Small intestine (tissue), 7 donors: ENCODE data around the gene TAL1. TPM values are rescaled to one million over a fixed set of nuclear protein-coding genes. Genes with fewer than 3 reads are reported as not detected.

Experiments used
- DNase-seq, 2 donors: peaks; one replicate each; pipeline versions ENCODE4 v3.0.0 to v3.0.0-alpha.2; 2013
- FAIRE-seq: peaks from 2 replicates; lab custom pipeline; 2012; peaks lifted over from hg19 to GRCh38; lab: Jason Lieb, UNC
- H3K27ac ChIP-seq, 3 donors: one replicate each; pipeline ENCODE4 v1.5.1; 2013; ENCODE audit warnings: low read length in 2 of 3, mild to moderate bottlenecking in 2 of 3, control low read depth in 1 of 3, inconsistent platforms in 1 of 3, low read depth in 1 of 3, moderate library complexity in 1 of 3
- H3K27me3 ChIP-seq, 3 donors: one replicate each; pipeline ENCODE4 v1.6.1; 2013; ENCODE audit warnings: low read length in 3 of 3, inconsistent platforms in 1 of 3; ENCODE audit not compliant: control insufficient read depth in 3 of 3, insufficient read depth in 3 of 3
- H3K36me3 ChIP-seq, 3 donors: one replicate each; pipeline ENCODE4 v1.6.1; 2013; ENCODE audit warnings: low read length in 3 of 3, inconsistent platforms in 1 of 3, low read depth in 1 of 3, mild to moderate bottlenecking in 1 of 3, moderate library complexity in 1 of 3; ENCODE audit not compliant: control insufficient read depth in 3 of 3, insufficient read depth in 2 of 3
- H3K4me1 ChIP-seq, 3 donors: one replicate each; pipeline ENCODE4 v1.6.1; 2013; ENCODE audit warnings: low read length in 2 of 3, inconsistent platforms in 1 of 3, low read depth in 1 of 3, mild to moderate bottlenecking in 1 of 3, moderate library complexity in 1 of 3; ENCODE audit not compliant: control insufficient read depth in 3 of 3, insufficient read depth in 2 of 3
- H3K4me3 ChIP-seq, 3 donors: one replicate each; pipeline ENCODE4 v1.5.1; 2013; ENCODE audit warnings: low read length in 3 of 3, control low read depth in 1 of 3, inconsistent platforms in 1 of 3, low read depth in 1 of 3, mild to moderate bottlenecking in 1 of 3, moderate library complexity in 1 of 3
- H3K9me3 ChIP-seq, 2 donors: one replicate each; pipeline ENCODE4 v1.6.1; 2013; ENCODE audit warnings: low read depth in 1 of 2, low read length in 1 of 2; ENCODE audit not compliant: control insufficient read depth in 2 of 2, insufficient read depth in 1 of 2
- WGBS, 3 donors: extraction: QIAGEN DNeasy Blood & Tissue Kit; methylation state at CpG; one replicate each; pipeline ENCODE4 v1.1.7; 2013; 5-methylcytosine and 5-hydroxymethylcytosine counted together
- polyA plus RNA-seq, 4 donors: library from polyadenylated mRNA; stranded (reverse) in 3 of 4; unstranded in 1 of 4; fragments of 200-250 nt in 3 of 4; fragments of 120-200 nt in 1 of 4; gene quantifications; one replicate each; pipeline versions ENCODE4 v1.2.1 to v1.2.3, GENCODE V29; 2013
- donor health status: healthy with polysubstance abuse.
- donor health status: control.
- donor health status: control.
- donor health status: Bipolar disorder and iron deficiency.
- donor health status: healthy.

TAL1 gene
- polyA plus RNA-seq, 4 donors: 0.27 to 4.7 (median 0.92) TPM

DNA sequence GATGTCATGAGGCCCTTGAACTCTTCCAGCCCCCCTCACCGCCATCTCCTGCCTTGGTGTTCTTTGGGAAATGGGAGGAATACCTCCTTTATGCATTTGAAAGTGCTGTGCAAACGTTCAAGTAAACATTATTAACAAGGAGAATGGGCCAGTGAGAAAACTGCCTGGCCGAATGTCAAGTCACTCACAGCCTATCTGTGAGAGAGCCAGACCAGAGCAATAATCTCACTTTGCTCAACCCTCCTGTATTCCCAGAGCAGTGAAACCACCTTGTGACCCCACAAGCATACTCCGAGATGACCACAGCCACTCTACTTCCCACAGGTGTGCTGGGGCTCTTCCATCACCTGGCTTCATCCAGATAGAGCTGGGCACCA is 5.2 kb downstream of the TAL1 start:
- 48 to 57% (median 54%) methylated on average over 4 of the region's 4 CpGs for WGBS, 3 donors
- peaks cover 0 to 96% (median 77%) of the 10 kb centered on the region in 3 donors for H3K27me3 ChIP-seq
- no peak overlapping the region for H3K27ac ChIP-seq
- no peak for DNase-seq
- H3K4me1 ChIP-seq: peaks cover 0 to 16% (median 10%) of the 10 kb centered on the region in 3 donors
- FAIRE-seq: no peak
- no peaks in the 10 kb centered on the region for H3K36me3 ChIP-seq
- H3K9me3 ChIP-seq: no peaks in the 10 kb centered on the region
- H3K4me3 ChIP-seq: no peak overlapping the region

DNA sequence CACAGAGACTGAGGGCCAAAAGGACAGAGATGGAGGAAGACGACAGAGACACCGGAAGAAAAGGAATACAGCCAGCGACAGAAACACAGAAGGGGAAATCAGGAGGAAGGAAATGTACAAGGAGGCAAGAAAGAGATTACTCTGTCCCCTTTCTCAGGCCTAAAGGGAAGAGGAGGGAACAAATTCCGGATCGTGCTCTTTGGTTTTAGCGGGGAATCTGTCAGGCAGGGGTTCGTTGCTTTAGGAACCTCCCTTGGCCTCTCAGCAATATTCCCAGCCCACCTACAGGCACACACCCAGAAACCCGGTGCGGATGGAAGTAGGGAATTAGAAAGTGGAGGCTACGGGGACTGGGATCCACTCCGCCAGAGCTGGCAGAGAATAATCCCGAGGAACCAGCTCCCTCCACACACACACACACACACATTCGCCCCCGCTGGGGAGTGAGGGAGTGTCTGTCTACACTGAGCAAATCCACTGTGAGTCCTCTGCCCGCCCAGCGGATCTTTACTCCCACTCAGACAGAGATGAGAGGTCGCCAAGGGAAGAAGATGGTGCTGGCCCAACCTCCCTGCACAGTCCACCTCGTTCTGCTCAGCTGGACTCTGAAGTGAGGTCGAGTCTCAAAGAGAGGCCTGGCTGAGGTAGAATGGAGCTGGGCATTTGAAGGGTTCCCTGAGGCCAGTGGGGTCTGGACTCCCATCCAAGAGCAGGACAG is 5.7 kb downstream of the TAL1 start:
- H3K4me1 ChIP-seq: peaks cover 0 to 11% (median 10%) of the 10 kb centered on the region in 3 donors
- H3K9me3 ChIP-seq: no peaks in the 10 kb centered on the region
- WGBS, 3 donors: 12 to 21% (median 16%) methylated on average over 19 of the region's 19 CpGs
- H3K27ac ChIP-seq: peak overlapping the region in 1 of 3 donors; percentile 2
- H3K27me3 ChIP-seq: peaks cover 0 to 96% (median 74%) of the 10 kb centered on the region in 3 donors
- no peaks in the 10 kb centered on the region for H3K36me3 ChIP-seq
- FAIRE-seq (no peak), DNase-seq (no peak)
- H3K4me3 ChIP-seq: no peak overlapping the region

DNA sequence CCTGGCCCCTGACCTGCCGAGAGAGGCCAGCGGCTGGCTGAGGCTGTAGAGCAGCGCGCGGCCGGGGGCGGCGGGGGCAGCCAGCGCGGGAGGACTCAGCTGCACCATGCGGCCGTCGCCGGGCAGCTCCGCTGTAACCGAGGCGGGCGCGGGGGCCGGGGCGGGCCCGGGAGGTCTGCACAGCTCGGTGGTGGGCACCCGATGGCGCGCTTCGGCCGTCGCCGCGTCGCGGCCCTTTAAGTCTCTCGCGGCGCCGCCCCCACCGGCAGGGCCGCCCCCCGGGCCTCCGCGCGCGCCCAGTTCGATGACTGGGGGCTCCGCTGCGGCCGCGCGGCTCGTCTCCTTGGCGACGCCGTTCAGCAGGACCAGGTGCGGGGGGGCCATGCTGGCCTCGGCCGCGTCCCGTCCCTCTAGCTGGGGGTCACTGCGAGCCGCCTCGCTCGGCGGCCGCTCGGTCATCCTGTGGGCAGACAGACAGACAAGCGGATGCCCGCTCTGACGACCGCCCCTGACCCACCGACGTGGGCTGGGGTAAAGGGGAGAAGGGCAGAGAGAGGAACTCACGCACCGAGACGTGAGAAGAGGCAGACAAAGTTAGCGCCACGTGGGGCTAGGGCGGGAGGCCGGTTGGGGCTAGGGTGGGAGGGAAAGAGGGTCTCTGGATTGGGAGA is 6.5 kb downstream of the TAL1 start:
- H3K9me3 ChIP-seq: no peaks in the 10 kb centered on the region
- H3K27me3 ChIP-seq: peaks cover 0 to 93% (median 69%) of the 10 kb centered on the region in 3 donors
- DNase-seq (peak in 1 of 2 donors; percentile 36), FAIRE-seq (no peak)
- 1 to 5% (median 2%) methylated on average over 35 to 79 of the region's 79 CpGs for WGBS, 3 donors
- peaks cover 0 to 8% (median 5%) of the 10 kb centered on the region in 3 donors for H3K4me1 ChIP-seq
- no peak overlapping the region for H3K27ac ChIP-seq
- peak overlapping the region in 1 of 3 donors; percentile 28 for H3K4me3 ChIP-seq
- H3K36me3 ChIP-seq: no peaks in the 10 kb centered on the region

DNA sequence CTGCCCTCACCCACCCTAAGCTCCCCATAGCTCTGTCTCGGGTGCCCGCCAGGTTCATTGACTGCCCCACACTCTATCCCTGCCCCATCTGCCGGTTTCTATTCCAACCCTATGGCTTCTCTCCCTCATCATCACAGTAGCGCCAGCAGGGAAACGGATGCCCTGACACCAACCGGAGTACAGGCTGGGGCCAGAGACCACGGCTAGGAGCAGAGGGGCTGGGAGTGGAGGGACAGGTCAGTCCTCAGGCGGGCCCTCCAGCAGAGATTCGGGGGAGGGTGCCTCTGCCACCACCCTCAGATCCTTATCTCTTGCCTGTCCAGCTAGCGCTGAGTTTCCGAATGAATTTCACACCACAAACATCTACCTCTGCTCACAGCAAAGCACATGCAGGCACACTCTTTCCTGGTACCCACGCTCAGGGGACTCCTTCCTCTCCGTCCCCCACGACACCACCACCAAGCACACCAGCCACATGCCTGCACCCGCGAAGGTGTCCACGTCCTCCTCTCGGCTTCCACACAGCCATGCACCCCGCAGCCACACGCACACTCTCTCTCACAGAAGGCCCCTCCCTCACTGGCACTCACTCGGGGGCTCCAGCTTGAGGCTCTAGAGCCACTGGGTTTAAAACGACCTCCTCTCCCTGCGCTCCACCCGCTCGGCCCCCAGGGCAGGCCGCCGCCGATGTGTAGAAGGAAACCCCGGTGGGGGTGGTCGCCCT is 7.2 kb downstream of the TAL1 start:
- Histone ChIP-seq H3K27ac (no peak overlapping the region), H3K36me3 (no peaks in the 10 kb centered on the region), H3K4me3 (no peak overlapping the region), H3K27me3 (peaks cover 0 to 85% (median 64%) of the 10 kb centered on the region in 3 donors), H3K9me3 (no peaks in the 10 kb centered on the region), H3K4me1 (peaks cover 0 to 7% (median 4%) of the 10 kb centered on the region in 3 donors)
- no peak for DNase-seq
- WGBS, 3 donors: 3 to 12% (median 8%) methylated on average over 28 to 30 of the region's 30 CpGs
- FAIRE-seq: no peak

GRCh38 chr1:47223921-47224675 is 7.9 kb downstream of the TAL1 start:
- Histone ChIP-seq H3K27ac (no peak overlapping the region), H3K4me3 (no peak overlapping the region), H3K4me1 (peaks cover 0 to 4% (median 3%) of the 10 kb centered on the region in 3 donors), H3K27me3 (peaks cover 0 to 78% (median 57%) of the 10 kb centered on the region in 3 donors), H3K36me3 (no peaks in the 10 kb centered on the region), H3K9me3 (no peaks in the 10 kb centered on the region)
- no peak for FAIRE-seq
- no peak for DNase-seq
- 28 to 45% (median 37%) methylated on average over 8 to 9 of the region's 9 CpGs for WGBS, 3 donors

DNA sequence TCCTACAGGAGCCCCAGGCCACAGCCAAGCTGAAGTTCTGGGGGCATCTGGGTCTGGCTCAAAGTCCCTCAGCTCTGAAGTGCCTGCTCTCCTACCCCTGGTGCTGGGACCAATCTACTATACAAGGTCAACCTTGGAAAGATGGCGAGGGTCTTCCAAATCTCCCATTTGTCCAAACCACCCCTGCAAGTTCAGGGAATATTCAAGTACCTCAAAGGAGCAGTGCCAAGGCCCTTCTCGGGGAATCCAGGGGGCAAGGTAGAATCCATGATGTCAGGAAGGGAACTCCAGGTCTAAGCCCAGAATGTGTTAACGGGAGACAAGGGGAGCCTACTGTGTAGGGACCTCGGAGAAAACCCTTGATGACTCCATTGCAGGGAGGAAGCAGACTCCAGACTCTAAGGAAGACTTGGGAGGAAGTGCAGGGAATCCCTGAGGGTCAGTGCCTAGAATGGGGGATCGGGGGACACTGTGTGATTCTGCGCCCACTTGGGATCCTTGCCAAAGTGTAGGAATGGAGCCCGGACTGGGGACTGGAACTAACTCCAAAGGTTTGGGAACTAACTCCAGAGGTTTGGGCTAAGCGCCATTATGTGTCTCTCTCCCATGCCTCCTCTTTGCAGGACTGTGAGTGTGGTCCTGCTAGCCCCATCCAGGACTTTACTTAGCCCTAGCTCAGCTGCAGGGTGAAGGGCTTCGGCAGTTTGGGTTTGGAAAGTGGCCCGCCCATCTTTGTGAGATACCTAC is 8.7 kb downstream of the TAL1 start:
- no peak for FAIRE-seq
- Histone ChIP-seq H3K4me1 (peaks cover 0 to 4% (median 3%) of the 10 kb centered on the region in 3 donors), H3K9me3 (no peaks in the 10 kb centered on the region), H3K27ac (no peak overlapping the region), H3K27me3 (peaks cover 0 to 70% (median 50%) of the 10 kb centered on the region in 3 donors), H3K4me3 (no peak overlapping the region), H3K36me3 (no peaks in the 10 kb centered on the region)
- no peak for DNase-seq
- WGBS, 3 donors: 63 to 72% (median 65%) methylated on average over 10 of the region's 10 CpGs

DNA sequence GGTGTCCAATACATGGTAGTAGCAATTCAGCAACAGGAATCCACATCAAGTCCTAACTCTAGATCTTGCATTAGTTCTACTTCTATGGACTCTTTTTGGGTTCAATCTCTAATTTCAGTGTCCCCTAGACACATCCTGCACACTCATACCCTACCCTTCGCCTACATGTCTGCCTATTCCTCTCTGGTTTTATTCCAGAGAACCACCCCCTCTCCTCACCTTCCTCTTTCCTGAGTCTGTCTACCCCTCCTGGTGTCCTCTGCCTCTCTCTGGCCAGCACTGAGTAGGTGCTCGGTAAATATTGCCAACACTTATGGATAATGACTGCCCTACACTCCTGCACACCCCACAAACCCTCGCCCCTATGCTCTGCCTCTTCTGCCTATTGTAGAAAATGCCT is 9.5 kb downstream of the TAL1 start:
- Histone ChIP-seq H3K27ac (no peak overlapping the region), H3K4me3 (no peak overlapping the region), H3K9me3 (no peaks in the 10 kb centered on the region), H3K4me1 (peaks cover 0 to 4% (median 3%) of the 10 kb centered on the region in 3 donors), H3K36me3 (no peaks in the 10 kb centered on the region), H3K27me3 (peaks cover 0 to 62% (median 42%) of the 10 kb centered on the region in 3 donors)
- FAIRE-seq (no peak), DNase-seq (no peak)
- 86 to 93% (median 89%) methylated on average over 3 of the region's 3 CpGs for WGBS, 3 donors
